A673 (cell line): ENCODE data around the gene FOLR3. TPM values are rescaled to one million over a fixed set of nuclear protein-coding genes. Genes with fewer than 3 reads are reported as not detected.

ENCODE experiments used
- BruUV-seq: library from RNA; stranded (reverse); fragments of 400-500 nt; replicated peaks from 2 replicates; lab custom pipeline; 2021; lab: Mats Ljungman, UMichigan
- CTCF ChIA-PET: fragments of 300-600 bp; sonication (Branson Sonifier 250); formaldehyde crosslinking; loops from one replicate; lab custom pipeline; 2022; ENCODE audit warnings: antibody characterized with exemption; lab: Charles Lee
- POLR2A ChIA-PET: fragments of 300-600 bp; sonication (Branson Sonifier 250); formaldehyde crosslinking; loops from one replicate; lab custom pipeline; 2022; ENCODE audit warnings: antibody characterized with exemption; ENCODE audit not compliant: low non-redundant PET; lab: Charles Lee
- DNase-seq: peaks from one replicate; pipeline ENCODE4 v3.0.0-alpha.2; 2015; ENCODE audit warnings: low spot score
- H3K27ac ChIP-seq: fragments of 200-600 bp; sonication (generic); 2 replicates; pipeline ENCODE4 v1.5.1; 2016; ENCODE audit warnings: mixed run types, low read depth, mild to moderate bottlenecking, mixed read lengths, antibody characterized with exemption, low read length; ENCODE audit not compliant: poor library complexity, severe bottlenecking
- H3K27me3 ChIP-seq: fragments of 200-600 bp; sonication (generic); replicated peaks from 2 replicates; pipeline ENCODE4 v1.6.1; 2017; ENCODE audit warnings: mixed run types, low read depth, mild to moderate bottlenecking, mixed read lengths, antibody characterized with exemption, low read length; ENCODE audit not compliant: insufficient read depth, poor library complexity
- H3K36me3 ChIP-seq: fragments of 200-600 bp; sonication (generic); 2 replicates; pipeline ENCODE4 v1.6.1; 2016; ENCODE audit warnings: mixed run types, mild to moderate bottlenecking, mixed read lengths, antibody characterized with exemption, low read length; ENCODE audit not compliant: insufficient read depth, poor library complexity, severe bottlenecking
- H3K4me1 ChIP-seq: fragments of 200-600 bp; sonication (generic); 2 replicates; pipeline ENCODE4 v1.6.1; 2017; ENCODE audit warnings: mixed run types, mild to moderate bottlenecking, mixed read lengths, antibody characterized with exemption, low read length; ENCODE audit not compliant: insufficient read depth, poor library complexity, severe bottlenecking
- H3K4me3 ChIP-seq: fragments of 200-600 bp; sonication (generic); 2 replicates; pipeline ENCODE4 v1.5.1; 2016; ENCODE audit warnings: low read depth, mixed run types, mild to moderate bottlenecking, mixed read lengths, low read length; ENCODE audit not compliant: poor library complexity, severe bottlenecking
- H3K9me3 ChIP-seq: fragments of 200-600 bp; sonication (generic); 2 replicates; pipeline ENCODE4 v1.6.1; 2016; ENCODE audit warnings: mixed run types, low read depth, mild to moderate bottlenecking, mixed read lengths, antibody characterized with exemption, low read length; ENCODE audit not compliant: poor library complexity, severe bottlenecking
- CTCF ChIP-seq: fragments of 300-800, 200-600 bp; sonication (generic); conservative IDR thresholded peaks from 2 replicates; pipeline ENCODE4 v1.5.1; 2017; ENCODE audit warnings: low read depth, mild to moderate bottlenecking, antibody characterized with exemption, low read length, moderate library complexity, mixed read lengths
- EZH2 ChIP-seq: fragments of 200-600 bp; sonication (generic); IDR thresholded peaks from 2 replicates; pipeline ENCODE4 v1.6.1; 2017; ENCODE audit warnings: borderline replicate concordance, low read depth, mild to moderate bottlenecking, mixed read lengths, antibody characterized with exemption, low read length; ENCODE audit not compliant: poor library complexity, severe bottlenecking
- intact Hi-C: fragments of 100-400 bp; cut with micrococcal nuclease; formaldehyde crosslinking; loops from one replicate; pipeline ENCODE4 v1.10.0; 2022; ENCODE audit not compliant: unreplicated experiment
- total RNA-seq: library from RNA; stranded (reverse); gene quantifications from 2 replicates; pipeline ENCODE4 v1.2.3, GENCODE V29; 2021

Gene FOLR3
- total RNA-seq, 1 experiment from 2014 or later: not detected

DNA sequence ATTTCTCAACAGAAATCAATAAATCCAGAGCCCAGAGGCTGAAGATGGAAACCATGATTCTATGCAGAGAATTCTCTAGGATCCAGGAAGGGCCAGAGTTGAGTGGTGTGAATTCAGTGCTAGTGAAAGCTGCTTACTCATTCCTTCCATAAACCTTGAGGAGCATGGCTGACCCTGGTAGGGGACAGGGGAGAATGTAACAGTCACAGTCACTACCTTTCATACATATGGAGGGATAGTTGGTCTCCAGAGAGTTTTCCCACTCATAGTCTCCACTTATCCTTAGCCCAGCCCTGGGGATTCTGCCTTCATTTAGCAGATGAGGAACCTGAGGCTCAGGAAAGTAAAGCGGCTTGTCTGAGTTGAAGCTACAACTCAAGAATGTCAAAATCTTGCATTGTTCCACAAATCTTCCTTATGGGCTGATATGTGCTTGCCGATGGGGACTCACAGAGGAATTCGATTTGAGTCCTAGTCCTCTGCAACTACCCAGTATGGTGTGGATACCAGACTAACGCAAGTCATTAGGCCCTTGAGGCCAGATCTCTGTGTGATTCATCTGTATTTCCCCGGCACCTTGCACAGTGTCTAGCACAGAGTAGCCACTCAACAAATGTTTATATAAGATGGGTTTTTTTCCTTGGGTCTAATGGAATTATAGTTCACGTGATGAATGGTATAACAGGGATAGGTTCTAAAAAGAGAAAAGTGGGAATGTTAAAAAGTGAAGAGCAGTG is 19.3 kb upstream of the FOLR3 start:
- no peaks in the 10 kb centered on the region for H3K36me3 ChIP-seq
- ChIA-PET CTCF (interaction anchor here (0.6 kb wide), 1 partner anchor 67 kb away, joined by 3 read pairs; no protein-coding TSS in a partner anchor), POLR2A (interaction anchor here (0.7 kb wide), 1 partner anchor 91 kb away, joined by 3 read pairs; no protein-coding TSS in a partner anchor)
- peaks cover 10% of the 10 kb centered on the region for H3K4me1 ChIP-seq
- no peak overlapping the region for H3K27ac ChIP-seq
- TF ChIP-seq EZH2 (no peak), CTCF (no peak)
- no peaks in the 10 kb centered on the region for H3K9me3 ChIP-seq
- no peaks in the 10 kb centered on the region for H3K27me3 ChIP-seq
- BruUV-seq: no TSS peak
- H3K4me3 ChIP-seq: no peak overlapping the region
- intact Hi-C loops: no loop called here
- DNase-seq: no peak

DNA sequence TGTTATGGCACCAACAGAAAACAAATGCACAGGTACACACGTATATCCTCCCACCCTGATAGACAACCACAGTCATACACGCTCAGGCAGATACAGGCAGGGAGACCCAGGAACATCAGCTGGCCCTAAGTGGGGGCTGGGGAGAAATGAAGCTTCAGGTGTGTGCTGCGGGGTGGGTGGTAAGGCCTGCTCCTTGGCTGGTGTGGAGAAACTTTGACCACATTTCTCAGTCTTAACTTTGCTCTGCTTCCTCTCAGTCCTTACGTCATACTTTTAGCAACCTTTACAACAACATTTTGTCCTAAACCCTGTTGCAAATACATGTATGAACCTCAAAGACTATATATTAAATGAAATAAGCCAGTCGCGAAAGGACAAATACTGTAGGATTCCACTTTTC is 16.3 kb upstream of the FOLR3 start:
- CTCF ChIA-PET: interaction anchor here (0.7 kb wide), 1 partner anchor 26 kb away, joined by 3 read pairs; no protein-coding TSS in a partner anchor
- Histone ChIP-seq H3K4me3 (no peak overlapping the region), H3K4me1 (no peaks in the 10 kb centered on the region), H3K9me3 (no peaks in the 10 kb centered on the region), H3K36me3 (no peaks in the 10 kb centered on the region), H3K27ac (no peak overlapping the region), H3K27me3 (no peaks in the 10 kb centered on the region)
- intact Hi-C loops: no loop called here
- POLR2A ChIA-PET: interaction anchor here (1.2 kb wide), 1 partner anchor 40 kb away, joined by 3 read pairs; no protein-coding TSS in a partner anchor
- no TSS peak for BruUV-seq
- no peak for DNase-seq
- no peak for TF ChIP-seq CTCF

- DNase-seq: no peak
- Histone ChIP-seq H3K27ac (no peak overlapping the region), H3K36me3 (no peaks in the 10 kb centered on the region), H3K9me3 (no peaks in the 10 kb centered on the region), H3K27me3 (no peaks in the 10 kb centered on the region), H3K4me3 (no peak overlapping the region), H3K4me1 (no peaks in the 10 kb centered on the region)
- ChIA-PET POLR2A (no interaction called here), CTCF (no interaction called here)
- no TSS peak for BruUV-seq
- no peak for TF ChIP-seq EZH2
- TF ChIP-seq CTCF: no peak
- intact Hi-C loops: no loop called here
These were observed 14.6 kb upstream of the FOLR3 start for GRCh38 chr11:72120930-72121329.
